Stimulated activated naive B cell treated with anti-CD40 and anti-IgM and Interleukin-4, amounts not matched to agents 10 μg/mL and 1 μg/mL and 100 μg/mL, for 72 hours (primary cell): ENCODE data around the gene AKT1S1.

Experiments used
- ATAC-seq, 2 donors: fragments of 150-1000 bp; cut with Tn5 transposase; replicated peaks; 2 replicates each; pipeline ENCODE4 v1.10.0; 2021; ENCODE audit warnings: moderate library complexity in 1 of 2
- DNase-seq: peaks from one replicate; pipeline ENCODE4 v3.0.0; 2021
- H3K27ac Mint-ChIP-seq: one replicate; pipeline ENCODE4 v1.8.0; 2022; ENCODE audit warnings: mild to moderate bottlenecking, mixed read lengths
- H3K27me3 Mint-ChIP-seq, 2 donors: one replicate each; pipeline ENCODE4 v1.8.0; 2022; ENCODE audit warnings: mixed read lengths in 2 of 2
- H3K36me3 Mint-ChIP-seq, 2 donors: one replicate each; pipeline ENCODE4 v1.8.0; 2022; ENCODE audit warnings: mixed read lengths in 2 of 2, mild to moderate bottlenecking in 1 of 2
- H3K4me1 Mint-ChIP-seq, 2 donors: one replicate each; pipeline ENCODE4 v1.8.0; 2022; ENCODE audit warnings: mixed read lengths in 2 of 2, mild to moderate bottlenecking in 1 of 2
- H3K4me3 Mint-ChIP-seq, 2 donors: one replicate each; pipeline ENCODE4 v1.8.0; 2022; ENCODE audit warnings: mild to moderate bottlenecking in 2 of 2, mixed read lengths in 2 of 2, moderate library complexity in 1 of 2
- H3K9me3 Mint-ChIP-seq, 2 donors: one replicate each; pipeline ENCODE4 v1.8.0; 2022; ENCODE audit warnings: mixed read lengths in 2 of 2, mild to moderate bottlenecking in 1 of 2

The AKT1S1 gene

DNA sequence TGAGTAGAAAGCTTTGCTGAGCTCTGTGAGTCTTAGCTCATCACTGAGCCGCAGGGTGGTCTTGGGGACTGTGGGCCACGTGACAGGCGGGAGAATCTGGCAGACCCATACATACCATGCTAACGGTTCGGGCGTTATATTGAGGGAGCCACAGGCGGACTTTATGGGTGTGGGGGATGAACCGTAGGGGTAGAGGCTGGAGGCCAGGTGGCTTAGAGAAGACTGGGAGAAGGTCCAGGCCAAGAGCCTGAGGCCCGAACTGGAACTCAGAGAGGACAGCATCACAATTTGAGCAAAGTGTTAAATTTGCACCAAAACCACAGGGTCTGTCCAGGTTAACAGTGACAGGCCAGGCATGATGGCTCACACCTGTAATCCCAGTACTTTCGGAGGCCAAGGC is 36.6 kb upstream of the AKT1S1 start:
- H3K9me3 Mint-ChIP-seq: peaks cover 4 to 7% of the 10 kb centered on the region in 2 donors
- H3K27me3 Mint-ChIP-seq: no peaks in the 10 kb centered on the region
- DNase-seq: no peak
- H3K4me3 Mint-ChIP-seq: peak overlapping the region; percentile 72 to 75
- peaks cover 73 to 98% of the 10 kb centered on the region in 2 donors for H3K4me1 Mint-ChIP-seq
- no peak for ATAC-seq
- H3K27ac Mint-ChIP-seq: peak overlapping the region; percentile 96
- H3K36me3 Mint-ChIP-seq: peaks cover 71 to 84% of the 10 kb centered on the region in 2 donors

DNA sequence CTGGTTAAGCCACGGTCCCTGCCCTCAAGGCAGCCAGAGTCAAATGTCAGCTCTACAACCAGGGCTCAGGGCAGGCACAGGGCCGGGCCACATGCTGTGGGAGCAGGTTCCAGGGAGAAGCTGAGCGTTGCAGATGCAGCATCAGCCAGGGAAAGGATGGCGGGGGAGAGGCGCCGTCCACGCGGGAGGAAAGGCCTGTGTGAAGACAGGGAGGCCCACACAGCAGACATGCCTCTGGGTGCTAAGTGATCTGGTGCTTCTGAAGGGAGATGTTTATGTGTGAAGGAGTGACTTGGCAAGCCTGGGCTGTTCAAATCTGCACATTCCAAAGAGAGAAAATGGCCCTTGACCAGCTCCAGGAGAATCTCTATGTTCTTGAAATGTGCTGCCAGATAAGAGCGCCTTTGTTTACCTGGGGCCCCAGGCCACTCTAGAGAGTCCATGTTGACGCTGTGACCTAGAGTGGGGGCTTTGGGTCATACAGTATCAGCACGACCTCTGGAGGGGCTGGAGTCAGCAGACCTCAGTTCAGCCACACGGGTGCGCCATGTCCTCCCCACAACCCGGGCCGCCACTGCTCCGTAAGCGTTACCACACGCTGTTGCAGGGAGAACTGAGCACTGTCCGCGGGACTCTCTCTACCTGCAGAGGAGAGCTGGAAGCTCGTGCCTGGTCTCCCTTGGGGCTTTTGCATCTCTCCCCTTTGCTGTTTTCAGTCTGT is 36.0 kb upstream of the AKT1S1 start:
- Mint-ChIP-seq H3K27ac (peak overlapping the region; percentile 96), H3K9me3 (peaks cover 4 to 7% of the 10 kb centered on the region in 2 donors), H3K4me1 (peaks cover 74 to 98% of the 10 kb centered on the region in 2 donors), H3K4me3 (peak overlapping the region; percentile 57 to 75), H3K27me3 (no peaks in the 10 kb centered on the region), H3K36me3 (peaks cover 74 to 84% of the 10 kb centered on the region in 2 donors)
- no peak for DNase-seq
- no peak for ATAC-seq

DNA sequence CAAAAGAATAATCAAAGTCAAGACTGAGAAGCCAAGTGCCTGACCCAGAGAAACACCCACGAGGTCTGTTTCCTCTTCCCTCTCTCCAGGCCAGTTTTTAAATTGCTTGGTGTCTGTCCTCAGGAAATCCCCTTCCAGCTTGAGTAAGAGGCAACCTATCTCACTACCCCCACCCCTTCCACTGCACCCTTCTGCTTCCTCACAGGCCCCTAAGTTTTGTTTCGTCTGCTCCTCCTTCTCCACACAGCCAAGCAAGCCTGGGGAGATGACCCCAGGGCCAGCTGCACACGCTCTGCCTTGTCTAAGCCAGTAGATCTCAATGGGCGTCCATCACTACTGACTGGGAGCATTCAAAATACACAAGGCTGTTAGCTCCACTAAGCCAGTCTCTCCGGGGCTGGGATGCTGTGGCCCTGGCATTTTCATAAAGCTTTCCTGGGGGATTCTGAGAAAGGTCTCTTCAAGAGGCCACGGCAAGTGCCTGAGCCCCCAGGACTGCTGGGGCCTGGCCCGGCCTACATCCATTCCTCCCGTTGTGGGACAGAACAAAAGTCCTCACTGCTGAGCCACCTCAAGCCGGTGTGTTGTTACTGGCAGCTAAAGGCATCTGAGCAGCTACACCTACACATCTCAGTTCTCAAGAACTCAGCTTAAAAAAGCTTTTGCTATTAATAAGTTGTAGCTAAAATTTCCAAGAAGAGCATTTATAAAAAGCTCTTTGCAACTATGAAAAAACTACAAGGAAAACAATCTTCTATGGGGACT is 34.4 kb upstream of the AKT1S1 start:
- no peaks in the 10 kb centered on the region for H3K27me3 Mint-ChIP-seq
- peak overlapping the region; percentile 96 for H3K27ac Mint-ChIP-seq
- peaks cover 4 to 7% of the 10 kb centered on the region in 2 donors for H3K9me3 Mint-ChIP-seq
- DNase-seq (peak; percentile 73), ATAC-seq (peak; percentile 83 to 86)
- H3K4me1 Mint-ChIP-seq: peaks cover 75 to 98% of the 10 kb centered on the region in 2 donors
- H3K36me3 Mint-ChIP-seq: peaks cover 77 to 86% of the 10 kb centered on the region in 2 donors
- peak overlapping the region; percentile 75 for H3K4me3 Mint-ChIP-seq

DNA sequence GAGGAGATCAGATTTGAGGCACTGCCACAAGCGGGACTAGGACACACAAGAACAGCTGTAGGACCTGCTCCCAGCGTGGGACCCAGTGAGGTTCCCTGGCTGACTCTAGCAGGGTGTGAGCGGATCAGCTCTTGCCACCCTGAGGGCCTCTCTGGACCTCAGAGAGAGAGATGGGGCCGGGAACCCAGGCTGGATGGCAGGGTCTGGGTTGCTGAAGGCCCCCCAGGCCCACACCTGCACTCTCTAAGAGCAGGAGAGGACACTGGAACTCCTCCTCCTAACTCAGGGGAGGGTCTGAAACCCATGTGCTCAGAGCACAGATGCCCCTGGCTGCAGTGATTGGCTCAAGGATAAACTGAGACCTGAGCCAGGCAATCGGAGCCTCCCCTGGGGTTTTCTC is 33.0 kb upstream of the AKT1S1 start:
- peaks cover 80 to 90% of the 10 kb centered on the region in 2 donors for H3K36me3 Mint-ChIP-seq

DNA sequence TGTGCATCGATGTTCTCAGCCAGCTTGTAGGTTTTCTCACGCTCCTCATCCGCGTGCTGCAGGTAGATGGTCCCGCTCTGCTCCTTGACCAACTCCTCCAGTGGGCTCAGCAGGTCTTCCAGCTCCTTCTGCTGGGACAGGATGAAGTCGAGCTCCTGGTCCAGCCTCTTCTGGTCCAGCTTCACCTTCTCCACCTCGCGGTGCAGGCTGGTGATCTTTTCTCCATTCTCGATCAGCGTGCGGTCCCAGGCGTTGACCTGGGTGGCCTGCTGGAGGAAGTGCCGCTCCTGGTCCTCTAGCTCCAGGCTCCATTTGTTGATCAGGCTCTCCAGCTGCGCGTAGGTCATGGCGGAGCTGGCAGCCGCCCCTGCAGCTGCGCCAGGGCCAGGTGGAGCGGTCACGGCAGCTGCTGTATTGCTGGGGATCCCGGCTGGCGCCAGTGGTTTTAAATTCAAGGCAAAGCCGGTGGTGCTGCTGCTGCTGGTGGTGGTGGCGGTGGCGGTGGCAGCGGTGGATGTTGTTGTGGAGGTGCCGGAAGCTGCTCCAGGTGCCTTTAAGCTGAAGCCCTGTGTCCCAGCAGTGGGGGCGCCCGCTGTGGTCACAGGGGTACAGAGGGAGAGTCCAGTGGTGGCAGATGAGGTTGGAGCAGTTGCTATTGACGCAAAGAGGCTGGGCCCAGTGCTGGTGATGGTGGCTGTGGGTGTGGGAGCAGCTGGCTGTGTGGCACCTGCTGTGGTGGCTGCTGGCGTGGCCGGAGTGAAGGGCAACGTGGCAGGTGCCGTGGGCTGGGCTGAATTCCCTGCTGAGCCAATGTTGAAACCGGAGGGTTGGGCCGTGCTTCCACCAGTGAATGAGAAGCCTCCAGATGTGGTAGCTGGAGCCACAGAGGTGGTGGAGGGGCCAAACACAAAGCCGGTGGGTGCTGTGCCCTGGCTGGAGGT is 31.6 kb upstream of the AKT1S1 start:
- H3K9me3 Mint-ChIP-seq: peaks cover 0 to 4% of the 10 kb centered on the region in 2 donors
- no peaks in the 10 kb centered on the region for H3K27me3 Mint-ChIP-seq
- no peak for DNase-seq
- peak overlapping the region; percentile 39 to 50 for H3K4me3 Mint-ChIP-seq
- H3K27ac Mint-ChIP-seq: peak overlapping the region; percentile 71
- peaks cover 69 to 77% of the 10 kb centered on the region in 2 donors for H3K36me3 Mint-ChIP-seq
- H3K4me1 Mint-ChIP-seq: peaks cover 70 to 95% of the 10 kb centered on the region in 2 donors
- no peak for ATAC-seq

More for the DNA sequence above, 33.0 kb upstream of the AKT1S1 start:
- Mint-ChIP-seq H3K27ac (peak overlapping the region; percentile 89), H3K4me1 (peaks cover 78 to 100% of the 10 kb centered on the region in 2 donors), H3K27me3 (no peaks in the 10 kb centered on the region), H3K4me3 (no peak overlapping the region), H3K9me3 (peaks cover 0 to 4% of the 10 kb centered on the region in 2 donors)
- DNase-seq: no peak
- no peak for ATAC-seq

DNA sequence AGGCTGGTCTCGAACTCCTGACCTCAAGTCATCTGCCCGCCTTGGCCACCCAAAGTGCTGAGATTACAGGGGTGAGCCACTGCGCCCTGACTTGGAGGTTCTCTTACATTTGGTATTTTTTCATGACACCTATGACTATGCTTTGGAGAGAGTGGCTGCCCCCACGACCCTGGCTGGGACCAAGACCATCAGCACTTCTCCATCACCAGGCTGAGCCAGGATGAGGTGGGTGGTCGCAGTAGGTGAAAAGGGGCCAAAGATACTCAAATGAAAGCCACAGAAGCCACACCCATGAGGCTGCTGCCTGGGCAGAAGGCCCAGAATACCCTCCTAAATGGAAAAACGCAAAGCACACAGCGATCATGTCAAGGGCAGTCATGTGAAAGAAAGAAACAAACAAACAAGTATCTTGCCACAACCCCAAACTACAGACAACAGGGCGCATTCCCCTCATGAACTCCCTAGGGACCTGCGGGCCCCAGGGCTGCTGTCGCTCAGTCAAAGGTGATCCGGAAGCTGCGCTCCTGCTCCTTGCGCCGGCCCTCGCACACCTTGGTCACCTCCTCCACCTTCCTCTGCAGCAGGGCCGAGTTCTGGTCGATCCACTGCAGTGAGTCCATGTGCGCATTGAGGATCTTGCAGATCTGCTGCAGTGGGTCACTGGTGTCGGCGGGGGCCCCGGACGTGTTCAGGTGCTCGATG is 30.7 kb upstream of the AKT1S1 start:
- peak; percentile 3 to 9 for ATAC-seq

DNA sequence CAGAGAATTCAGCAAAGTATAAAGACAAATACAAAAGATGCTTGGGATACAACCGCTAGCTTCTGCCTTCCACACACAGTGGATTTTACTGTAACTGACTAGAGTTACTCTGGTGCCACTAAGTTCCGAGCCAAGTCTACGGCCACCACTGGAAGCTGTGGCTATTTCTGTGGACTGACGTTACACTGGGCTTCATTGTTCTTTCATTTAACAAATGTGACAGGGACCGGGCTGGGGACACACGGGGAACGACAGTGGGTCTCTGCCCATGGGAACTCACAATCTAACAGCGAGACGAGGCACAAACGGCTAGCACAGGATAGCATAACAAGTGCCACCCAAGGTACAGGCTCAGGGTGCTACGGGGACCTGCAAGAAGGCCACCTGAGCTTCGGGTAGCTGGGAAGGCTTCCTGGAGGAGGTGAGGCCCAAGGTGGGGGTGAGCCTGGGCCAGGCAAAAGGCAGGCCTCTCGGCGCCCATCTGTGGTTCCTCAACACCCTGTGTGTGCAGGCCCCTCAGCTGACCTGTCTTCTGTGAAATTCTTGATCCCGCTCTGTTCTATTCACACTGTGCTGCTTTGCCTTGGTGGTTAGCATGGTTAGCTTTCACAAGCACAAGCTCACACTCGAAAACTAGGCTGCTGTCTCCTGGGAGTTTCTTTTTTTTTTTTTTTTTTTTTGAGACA is 29.9 kb upstream of the AKT1S1 start:
- DNase-seq: no peak
- ATAC-seq: peak; percentile 2 to 5
- peak overlapping the region; percentile 39 to 50 for H3K4me3 Mint-ChIP-seq
- peaks cover 54 to 63% of the 10 kb centered on the region in 2 donors for H3K36me3 Mint-ChIP-seq
- H3K27ac Mint-ChIP-seq: peak overlapping the region; percentile 94
- no peaks in the 10 kb centered on the region for H3K27me3 Mint-ChIP-seq
- no peaks in the 10 kb centered on the region for H3K9me3 Mint-ChIP-seq
- peaks cover 61 to 95% of the 10 kb centered on the region in 2 donors for H3K4me1 Mint-ChIP-seq

More for the DNA sequence above, 30.7 kb upstream of the AKT1S1 start:
- Mint-ChIP-seq H3K36me3 (peaks cover 61 to 69% of the 10 kb centered on the region in 2 donors), H3K9me3 (peaks cover 0 to 3% of the 10 kb centered on the region in 2 donors), H3K4me3 (peak overlapping the region; percentile 39 to 50), H3K27me3 (no peaks in the 10 kb centered on the region), H3K27ac (peak overlapping the region; percentile 94), H3K4me1 (peaks cover 67 to 95% of the 10 kb centered on the region in 2 donors)
- DNase-seq: no peak

DNA sequence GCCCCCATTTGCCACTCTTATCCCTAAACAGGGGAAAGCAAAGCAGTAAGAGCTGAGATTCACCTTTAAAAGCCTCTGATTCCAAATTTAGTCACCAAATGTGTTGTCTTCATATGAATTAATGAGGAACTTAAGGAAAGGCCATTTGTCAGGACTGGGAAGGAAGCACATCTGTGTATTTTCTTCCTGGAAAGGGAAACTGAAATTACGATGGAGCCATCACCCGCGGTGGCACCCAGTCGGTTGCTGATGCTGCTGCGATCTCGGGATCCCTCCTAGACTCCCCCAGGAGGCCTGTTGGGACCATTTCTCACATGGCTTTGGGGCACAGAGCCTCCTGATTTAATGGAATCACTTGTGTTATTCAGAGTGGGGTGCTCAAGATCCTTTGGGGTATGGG is 27.0 kb upstream of the AKT1S1 start:
- Mint-ChIP-seq H3K4me1 (peaks cover 55 to 92% of the 10 kb centered on the region in 2 donors), H3K4me3 (peak overlapping the region; percentile 41 to 51)

DNA sequence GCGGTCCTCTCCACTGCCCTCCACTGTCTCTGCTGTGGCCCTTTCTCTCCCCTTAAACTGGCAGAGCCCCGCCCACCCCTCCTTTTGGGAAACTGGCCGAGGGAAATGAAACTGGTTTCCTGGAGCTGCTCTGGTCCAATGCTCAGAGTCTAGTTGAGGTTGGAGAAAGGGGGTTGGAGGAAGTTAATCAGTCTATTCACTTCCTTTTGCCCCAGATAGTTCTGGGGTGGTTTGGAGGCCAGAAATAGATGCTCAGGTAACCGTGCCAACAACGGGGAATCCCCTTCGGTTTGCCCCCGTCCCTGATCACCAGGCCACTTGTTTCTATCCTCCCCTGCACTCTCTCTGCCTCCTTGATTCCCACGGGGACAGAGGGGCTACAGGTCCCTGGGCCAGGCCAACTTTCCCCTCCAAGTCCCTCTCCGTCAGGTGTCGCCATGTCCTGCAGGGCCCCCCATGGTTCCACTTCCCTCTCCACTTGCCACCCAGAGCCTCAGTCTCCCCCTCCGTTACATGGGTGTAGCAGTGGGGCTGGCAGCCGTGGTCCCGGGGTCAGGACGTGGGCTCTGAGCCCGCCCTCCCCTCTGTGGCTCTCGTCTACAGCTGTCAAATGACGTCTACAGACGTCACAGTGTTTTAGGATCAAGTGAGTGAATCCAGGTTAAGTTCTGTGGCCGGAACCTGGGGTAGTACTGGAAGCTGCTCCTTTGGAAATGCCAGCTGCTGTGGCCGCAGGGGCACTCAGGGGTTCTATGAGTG is 19.9 kb upstream of the AKT1S1 start, which contains the start of gene IL4I1:
Gene IL4I1 (minus strand): TSS at position 25 of the 759 bp plus-strand sequence. CDS start 727 bp downstream, outside the sequence.
- Mint-ChIP-seq H3K9me3 (peaks cover 2 to 10% of the 10 kb centered on the region in 2 donors), H3K27me3 (no peaks in the 10 kb centered on the region), H3K4me1 (peaks cover 54 to 85% of the 10 kb centered on the region in 2 donors), H3K36me3 (peaks cover 41 to 59% of the 10 kb centered on the region in 2 donors), H3K27ac (peak within 1 kb of the TSS; percentile 98), H3K4me3 (peak within 1 kb of the TSS; percentile 95 to 99)
- peak; percentile 73 to 77 for ATAC-seq
- peak; percentile 93 for DNase-seq

More for the DNA sequence above, 27.0 kb upstream of the AKT1S1 start:
- Mint-ChIP-seq H3K27ac (peak overlapping the region; percentile 77), H3K27me3 (no peaks in the 10 kb centered on the region), H3K36me3 (peaks cover 38 to 47% of the 10 kb centered on the region in 2 donors), H3K9me3 (no peaks in the 10 kb centered on the region)
- DNase-seq (no peak), ATAC-seq (no peak)

DNA sequence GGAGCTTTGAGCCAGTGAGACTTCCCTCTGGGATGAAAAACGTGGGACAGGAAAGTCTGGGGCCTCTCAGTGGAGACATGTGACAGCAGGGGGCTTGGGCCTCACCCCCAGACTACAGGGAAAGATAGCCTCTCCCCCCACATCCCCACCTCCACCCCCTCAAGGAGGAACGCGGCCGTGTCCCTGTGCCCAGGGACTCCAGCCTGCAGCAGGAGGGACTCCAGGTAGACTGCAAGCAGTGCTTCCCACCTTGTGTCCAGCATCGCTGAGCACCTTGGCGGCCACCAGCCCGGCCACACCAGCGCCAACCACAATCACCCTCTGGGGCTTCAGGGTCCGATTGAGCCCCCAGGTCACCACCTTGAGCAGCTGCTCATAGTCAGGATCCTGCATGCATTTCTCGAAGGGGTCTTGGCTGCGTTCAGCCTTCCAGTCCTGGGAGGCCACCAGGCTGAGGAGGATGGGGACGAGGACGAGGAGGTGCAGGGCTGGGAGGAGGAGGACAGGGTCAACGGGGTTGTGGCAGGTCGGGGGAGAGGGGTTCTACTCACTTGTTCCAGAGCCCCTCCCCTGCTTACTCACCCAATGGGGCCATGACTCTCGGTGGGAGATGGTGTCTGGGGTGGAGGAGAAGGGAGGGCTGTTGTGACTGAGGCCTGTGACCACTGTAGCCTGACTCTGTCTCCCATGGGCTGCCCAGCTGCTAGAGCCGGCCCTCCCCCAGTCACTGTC is 18.6 kb upstream of the AKT1S1 start:
- no peaks in the 10 kb centered on the region for H3K27me3 Mint-ChIP-seq

DNA sequence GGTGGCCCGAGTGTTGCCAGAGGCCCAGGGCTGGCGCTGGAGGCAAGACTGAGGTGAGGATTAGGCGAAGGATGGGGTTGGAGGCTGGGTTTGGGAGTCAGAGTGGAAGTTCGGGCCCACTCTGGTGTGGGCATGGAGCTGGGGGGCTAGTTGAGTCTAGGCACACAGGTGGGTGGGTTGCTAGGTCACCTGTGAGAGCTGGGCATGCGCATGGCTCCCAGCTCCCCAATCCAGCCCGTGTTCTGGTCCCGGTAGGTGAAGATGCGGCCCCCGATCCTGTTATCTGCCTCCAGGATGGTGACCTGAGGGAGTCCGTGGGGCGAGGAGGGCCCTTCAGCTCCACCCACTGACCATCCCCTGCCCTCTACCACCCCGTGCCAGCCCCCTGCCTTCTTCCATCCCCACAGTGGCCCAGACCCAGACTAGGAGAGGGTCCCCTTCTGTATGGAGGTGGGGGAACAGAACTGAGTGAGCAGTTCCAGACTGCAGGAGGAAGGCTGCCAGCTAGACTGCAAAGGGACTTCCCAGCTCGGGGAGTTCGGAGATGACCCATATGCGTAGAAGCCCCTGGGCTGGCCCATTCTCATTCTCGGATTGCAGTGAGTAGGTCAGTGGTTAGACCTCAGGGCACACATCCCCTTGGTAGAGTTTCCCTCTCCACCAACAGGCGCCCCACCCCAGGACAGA is 17.9 kb upstream of the AKT1S1 start:
- DNase-seq: peak; percentile 83
- peaks cover 48 to 82% of the 10 kb centered on the region in 2 donors for H3K4me1 Mint-ChIP-seq

More for the DNA sequence above, 18.6 kb upstream of the AKT1S1 start:
- H3K36me3 Mint-ChIP-seq: peaks cover 54 to 70% of the 10 kb centered on the region in 2 donors
- DNase-seq: no peak
- peaks cover 8 to 19% of the 10 kb centered on the region in 2 donors for H3K9me3 Mint-ChIP-seq
- peak in 1 of 2 donors; percentile 8 for ATAC-seq
- peak overlapping the region; percentile 98 for H3K27ac Mint-ChIP-seq
- H3K4me3 Mint-ChIP-seq: peak overlapping the region; percentile 95 to 99
- H3K4me1 Mint-ChIP-seq: peaks cover 52 to 85% of the 10 kb centered on the region in 2 donors

More for the DNA sequence above, 17.9 kb upstream of the AKT1S1 start:
- peaks cover 9 to 19% of the 10 kb centered on the region in 2 donors for H3K9me3 Mint-ChIP-seq
- peak overlapping the region; percentile 95 to 99 for H3K4me3 Mint-ChIP-seq
- H3K36me3 Mint-ChIP-seq: peaks cover 60 to 72% of the 10 kb centered on the region in 2 donors
- no peaks in the 10 kb centered on the region for H3K27me3 Mint-ChIP-seq
- H3K27ac Mint-ChIP-seq: peak overlapping the region; percentile 98
- ATAC-seq: peak; percentile 35 to 36
